ENCODE measurements around the gene RRP8.

DNA sequence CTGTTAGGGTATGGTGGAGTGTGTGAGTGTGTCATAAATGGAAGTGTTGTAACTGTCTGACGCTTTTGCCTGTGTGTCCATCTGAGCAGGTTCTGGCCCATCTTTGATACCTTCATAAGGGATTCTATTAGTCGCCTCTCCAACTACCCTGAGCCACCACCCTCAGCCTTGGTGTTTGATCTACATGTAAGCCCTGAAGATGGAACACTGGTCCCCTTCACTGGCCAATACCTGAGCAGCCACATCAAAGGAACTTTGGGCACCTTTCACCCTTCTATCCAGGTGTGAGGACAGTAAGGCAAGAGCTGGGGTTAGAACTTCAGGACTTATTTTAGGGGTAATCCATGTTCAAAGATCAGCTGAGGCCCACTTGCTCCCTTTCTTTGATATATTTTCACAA is 55.3 kb downstream of the RRP8 start:
- no peak for TF ChIP-seq POLR2AphosphoS5 (IDR thresholded peaks at IDR 0.05; ENCODE audit: low read depth, low read length)
- TF ChIP-seq, protein P1, sequence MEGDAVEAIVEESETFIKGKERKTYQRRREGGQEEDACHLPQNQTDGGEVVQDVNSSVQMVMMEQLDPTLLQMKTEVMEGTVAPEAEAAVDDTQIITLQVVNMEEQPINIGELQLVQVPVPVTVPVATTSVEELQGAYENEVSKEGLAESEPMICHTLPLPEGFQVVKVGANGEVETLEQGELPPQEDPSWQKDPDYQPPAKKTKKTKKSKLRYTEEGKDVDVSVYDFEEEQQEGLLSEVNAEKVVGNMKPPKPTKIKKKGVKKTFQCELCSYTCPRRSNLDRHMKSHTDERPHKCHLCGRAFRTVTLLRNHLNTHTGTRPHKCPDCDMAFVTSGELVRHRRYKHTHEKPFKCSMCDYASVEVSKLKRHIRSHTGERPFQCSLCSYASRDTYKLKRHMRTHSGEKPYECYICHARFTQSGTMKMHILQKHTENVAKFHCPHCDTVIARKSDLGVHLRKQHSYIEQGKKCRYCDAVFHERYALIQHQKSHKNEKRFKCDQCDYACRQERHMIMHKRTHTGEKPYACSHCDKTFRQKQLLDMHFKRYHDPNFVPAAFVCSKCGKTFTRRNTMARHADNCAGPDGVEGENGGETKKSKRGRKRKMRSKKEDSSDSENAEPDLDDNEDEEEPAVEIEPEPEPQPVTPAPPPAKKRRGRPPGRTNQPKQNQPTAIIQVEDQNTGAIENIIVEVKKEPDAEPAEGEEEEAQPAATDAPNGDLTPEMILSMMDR (IDR thresholded peaks at IDR 0.05 in 2 of 3, conservative IDR thresholded peaks at IDR 0.05 in 1 of 3; ENCODE audit: borderline replicate concordance in 1 of 3, insufficient read depth in 1 of 3, low read depth in 2 of 3, low read length in 2 of 3), result no peak
- no peak for TF ChIP-seq EZH2 (IDR thresholded peaks at IDR 0.05)
- TF ChIP-seq RAD21 (IDR thresholded peaks at IDR 0.05; ENCODE audit: low read depth), result no peak
- TF ChIP-seq POLR2A (IDR thresholded peaks at IDR 0.05; ENCODE audit: borderline replicate concordance, extremely low read depth, insufficient read depth, insufficient read length), result no peak
- TF ChIP-seq CEBPB (IDR thresholded peaks at IDR 0.05; ENCODE audit: low read depth), result no peak
- no peak for TF ChIP-seq YY1 (IDR thresholded peaks at IDR 0.05; ENCODE audit: extremely low read depth, insufficient replicate concordance, low read depth, low read length)
- TF ChIP-seq, protein P2, sequence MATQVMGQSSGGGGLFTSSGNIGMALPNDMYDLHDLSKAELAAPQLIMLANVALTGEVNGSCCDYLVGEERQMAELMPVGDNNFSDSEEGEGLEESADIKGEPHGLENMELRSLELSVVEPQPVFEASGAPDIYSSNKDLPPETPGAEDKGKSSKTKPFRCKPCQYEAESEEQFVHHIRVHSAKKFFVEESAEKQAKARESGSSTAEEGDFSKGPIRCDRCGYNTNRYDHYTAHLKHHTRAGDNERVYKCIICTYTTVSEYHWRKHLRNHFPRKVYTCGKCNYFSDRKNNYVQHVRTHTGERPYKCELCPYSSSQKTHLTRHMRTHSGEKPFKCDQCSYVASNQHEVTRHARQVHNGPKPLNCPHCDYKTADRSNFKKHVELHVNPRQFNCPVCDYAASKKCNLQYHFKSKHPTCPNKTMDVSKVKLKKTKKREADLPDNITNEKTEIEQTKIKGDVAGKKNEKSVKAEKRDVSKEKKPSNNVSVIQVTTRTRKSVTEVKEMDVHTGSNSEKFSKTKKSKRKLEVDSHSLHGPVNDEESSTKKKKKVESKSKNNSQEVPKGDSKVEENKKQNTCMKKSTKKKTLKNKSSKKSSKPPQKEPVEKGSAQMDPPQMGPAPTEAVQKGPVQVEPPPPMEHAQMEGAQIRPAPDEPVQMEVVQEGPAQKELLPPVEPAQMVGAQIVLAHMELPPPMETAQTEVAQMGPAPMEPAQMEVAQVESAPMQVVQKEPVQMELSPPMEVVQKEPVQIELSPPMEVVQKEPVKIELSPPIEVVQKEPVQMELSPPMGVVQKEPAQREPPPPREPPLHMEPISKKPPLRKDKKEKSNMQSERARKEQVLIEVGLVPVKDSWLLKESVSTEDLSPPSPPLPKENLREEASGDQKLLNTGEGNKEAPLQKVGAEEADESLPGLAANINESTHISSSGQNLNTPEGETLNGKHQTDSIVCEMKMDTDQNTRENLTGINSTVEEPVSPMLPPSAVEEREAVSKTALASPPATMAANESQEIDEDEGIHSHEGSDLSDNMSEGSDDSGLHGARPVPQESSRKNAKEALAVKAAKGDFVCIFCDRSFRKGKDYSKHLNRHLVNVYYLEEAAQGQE (IDR thresholded peaks at IDR 0.05; ENCODE audit: low read depth), result no peak
- TF ChIP-seq TCF7L2 (IDR thresholded peaks at IDR 0.05; ENCODE audit: borderline replicate concordance, extremely low read depth, insufficient read depth, insufficient read length), result no peak
- TF ChIP-seq SIN3A (IDR thresholded peaks at IDR 0.05; ENCODE audit: low read depth), result no peak
- TF ChIP-seq SP1 (IDR thresholded peaks at IDR 0.05; ENCODE audit: low read depth), result no peak
- TF ChIP-seq ZFX (IDR thresholded peaks at IDR 0.05), result no peak
- TF ChIP-seq, protein P3, sequence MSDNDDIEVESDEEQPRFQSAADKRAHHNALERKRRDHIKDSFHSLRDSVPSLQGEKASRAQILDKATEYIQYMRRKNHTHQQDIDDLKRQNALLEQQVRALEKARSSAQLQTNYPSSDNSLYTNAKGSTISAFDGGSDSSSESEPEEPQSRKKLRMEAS (IDR thresholded peaks at IDR 0.05), result no peak

Data from HCT116 (cell line).